ENCODE results near the gene PLEK2. TPM values are rescaled to one million over a fixed set of nuclear protein-coding genes. Genes with fewer than 3 reads are reported as not detected.

Gene PLEK2
- total RNA-seq, 1 donor from 2014 or later = 0.53 TPM

GRCh38 chr14:67426983-67427606 is 15.1 kb upstream of the PLEK2 start:
- no peaks in the 10 kb centered on the region for H3K27me3 ChIP-seq
- TF ChIP-seq CTCF (IDR thresholded peaks at IDR 0.05) = peak; percentile 56 to 77 (median 64)
- peak in 1 of 2 donors; percentile 80 for DNase-seq (ENCODE audit: low spot score in 2 of 2)
- no peaks in the 10 kb centered on the region for H3K9me3 ChIP-seq
- H3K4me1 ChIP-seq = no peaks in the 10 kb centered on the region
- no peaks in the 10 kb centered on the region for H3K36me3 ChIP-seq
- no peak overlapping the region for H3K27ac ChIP-seq
- intact Hi-C loops (cut with DNase I) = loop anchor here (1.0 to 5.0 kb wide), 2 partner anchors 144 to 275 kb away; partner anchors contain the start of gene RDH12
- H3K4me3 ChIP-seq = no peak overlapping the region

- TF ChIP-seq CTCF (IDR thresholded peaks at IDR 0.05) = no peak
- DNase-seq (ENCODE audit: low spot score in 2 of 2) = no peak
- intact Hi-C loops (cut with DNase I) = loop anchor here (5.0 kb wide), 1 partner anchor 276 kb away; the partner anchor contains the start of gene RDH12
Measured at GRCh38 chr14:67426161-67426560, 14.2 kb upstream of the PLEK2 start.

GRCh38 chr14:67425608-67426007 is 13.6 kb upstream of the PLEK2 start:
- no peak for DNase-seq (ENCODE audit: low spot score in 2 of 2)
- intact Hi-C loops (cut with DNase I) = loop anchor here (5.0 kb wide), 1 partner anchor 277 kb away; the partner anchor contains the start of gene RDH12
- H3K4me3 ChIP-seq = no peak overlapping the region
- no peak overlapping the region for H3K27ac ChIP-seq
- no peaks in the 10 kb centered on the region for H3K4me1 ChIP-seq
- TF ChIP-seq CTCF (IDR thresholded peaks at IDR 0.05) = no peak
- H3K9me3 ChIP-seq = no peaks in the 10 kb centered on the region
- no peaks in the 10 kb centered on the region for H3K27me3 ChIP-seq
- H3K36me3 ChIP-seq = no peaks in the 10 kb centered on the region

More at GRCh38 chr14:67426161-67426560, 14.2 kb upstream of the PLEK2 start:
- Histone ChIP-seq H3K4me1 (no peaks in the 10 kb centered on the region), H3K9me3 (no peaks in the 10 kb centered on the region), H3K27me3 (no peaks in the 10 kb centered on the region), H3K36me3 (no peaks in the 10 kb centered on the region), H3K27ac (no peak overlapping the region), H3K4me3 (no peak overlapping the region)

- intact Hi-C loops (cut with DNase I) = no loop called here
- TF ChIP-seq CTCF (IDR thresholded peaks at IDR 0.05) = no peak
Measured at GRCh38 chr14:67424539-67424938, 12.6 kb upstream of the PLEK2 start.

GRCh38 chr14:67423424-67423823 is 11.5 kb upstream of the PLEK2 start:
- Histone ChIP-seq H3K36me3 (no peaks in the 10 kb centered on the region), H3K4me1 (no peaks in the 10 kb centered on the region), H3K4me3 (no peak overlapping the region), H3K9me3 (no peaks in the 10 kb centered on the region), H3K27me3 (no peaks in the 10 kb centered on the region), H3K27ac (no peak overlapping the region)
- no peak for DNase-seq (ENCODE audit: low spot score in 2 of 2)
- TF ChIP-seq CTCF (IDR thresholded peaks at IDR 0.05) = no peak
- intact Hi-C loops (cut with DNase I) = no loop called here

More at GRCh38 chr14:67424539-67424938, 12.6 kb upstream of the PLEK2 start:
- Histone ChIP-seq H3K4me3 (no peak overlapping the region), H3K27ac (no peak overlapping the region), H3K36me3 (no peaks in the 10 kb centered on the region), H3K4me1 (no peaks in the 10 kb centered on the region), H3K9me3 (no peaks in the 10 kb centered on the region), H3K27me3 (no peaks in the 10 kb centered on the region)
- DNase-seq (ENCODE audit: low spot score in 2 of 2) = no peak
